ENCODE data around the gene TULP4.

GRCh38 chr6:158519761-158520160 is 207.5 kb downstream of the TULP4 start:
- TF ChIP-seq TCF7L2 (IDR thresholded peaks at IDR 0.05; ENCODE audit: borderline replicate concordance, low read depth, low read length) = no peak
- TF ChIP-seq TSHZ1 (tag by site-specific recombination; IDR thresholded peaks at IDR 0.05; ENCODE audit: borderline replicate concordance) = no peak
- no peak for TF ChIP-seq REST (tag by site-specific recombination; IDR thresholded peaks at IDR 0.05)
- no peak for TF ChIP-seq CTCF (tag by site-specific recombination; IDR thresholded peaks at IDR 0.05)
- no peak for TF ChIP-seq KLF9 (tag by site-specific recombination; IDR thresholded peaks at IDR 0.05; ENCODE audit: low read depth)
- no peak for TF ChIP-seq ZNF121 (tag by site-specific recombination; IDR thresholded peaks at IDR 0.05)
- TF ChIP-seq ZNF670 (tag by site-specific recombination; IDR thresholded peaks at IDR 0.05; ENCODE audit: low read depth) = no peak
- no peak for TF ChIP-seq ATF2 (tag by site-specific recombination; IDR thresholded peaks at IDR 0.05; ENCODE audit: low read depth)
- TF ChIP-seq ZNF404 (tag by site-specific recombination; IDR thresholded peaks at IDR 0.05) = no peak
- no peak for TF ChIP-seq PRDM10 (tag by site-specific recombination; IDR thresholded peaks at IDR 0.05)
- TF ChIP-seq PATZ1 (tag by site-specific recombination; IDR thresholded peaks at IDR 0.05) = no peak
- TF ChIP-seq ZNF518A (tag by site-specific recombination; conservative IDR thresholded peaks at IDR 0.05; ENCODE audit: low read depth) = no peak
- no peak for TF ChIP-seq ZNF768 (tag by site-specific recombination; IDR thresholded peaks at IDR 0.05)
- no peak for TF ChIP-seq ZNF792 (tag by site-specific recombination; IDR thresholded peaks at IDR 0.05)

Data from HEK293 (cell line).